Activated CD8-positive, alpha-beta memory T cell treated with anti-CD3 and anti-CD28 coated beads, Interleukin-2, amount 50 U/mL, for 24 hours (primary cell): Measurements from ENCODE around the gene ENOX2.

Experiments used
- DNase-seq: peaks from one replicate; pipeline ENCODE4 v3.0.0-alpha.2; 2020; ENCODE audit errors: extremely low read depth

The ENOX2 gene

DNA sequence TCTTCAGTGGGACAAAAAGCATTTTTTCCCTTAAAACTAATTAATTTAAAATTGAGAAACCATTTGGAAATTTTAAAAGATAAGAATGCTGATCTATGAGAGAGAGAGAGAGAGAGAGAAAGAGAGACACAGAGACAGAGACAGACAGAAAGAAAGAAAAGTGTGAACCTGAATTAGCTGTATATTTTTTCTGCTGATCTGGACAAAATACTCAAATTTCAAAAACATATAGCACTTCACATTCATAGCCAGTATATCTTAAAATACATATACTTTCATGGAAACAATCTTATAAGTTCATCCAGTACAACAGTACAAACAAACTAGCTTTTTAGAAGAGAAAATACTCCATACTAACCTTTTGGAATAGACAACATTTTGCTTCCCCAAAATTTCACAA is 18.4 kb downstream of the ENOX2 start:
- DNase-seq = no peak

GRCh38 chrX:130879869-130880268 is 23.1 kb downstream of the ENOX2 start:
- no peak for DNase-seq

- no peak for DNase-seq
Measured at GRCh38 chrX:130878350-130879341, 24.4 kb downstream of the ENOX2 start.

GRCh38 chrX:130877892-130878341 is 25.1 kb downstream of the ENOX2 start:
- DNase-seq = no peak

GRCh38 chrX:130876226-130876625 is 26.8 kb downstream of the ENOX2 start:
- no peak for DNase-seq

- no peak for DNase-seq
Measured at GRCh38 chrX:130874751-130875150, 28.3 kb downstream of the ENOX2 start.

GRCh38 chrX:130869239-130869638 is 33.8 kb downstream of the ENOX2 start:
- DNase-seq = no peak

DNA sequence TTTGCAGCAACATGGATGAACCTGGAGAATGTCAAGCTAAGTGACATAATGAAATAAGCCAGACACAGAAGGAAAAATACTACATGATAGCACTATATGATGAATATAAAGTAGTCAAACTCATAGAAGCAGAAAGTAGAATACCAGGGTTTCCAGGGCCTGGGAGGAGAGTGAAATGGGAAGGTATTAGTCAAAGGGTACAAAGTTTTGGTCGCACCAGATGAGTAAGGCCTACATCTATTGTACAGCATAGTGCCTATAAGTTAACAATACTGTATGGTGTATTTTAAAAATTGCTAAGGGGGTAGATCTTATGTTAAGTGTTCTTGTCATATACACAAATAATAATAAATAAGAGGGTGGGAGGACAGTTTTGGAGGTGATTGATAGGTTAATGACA is 41.5 kb downstream of the ENOX2 start:
- no peak for DNase-seq

GRCh38 chrX:130857207-130857606 is 45.8 kb downstream of the ENOX2 start:
- no peak for DNase-seq

GRCh38 chrX:130851569-130851968 is 51.4 kb downstream of the ENOX2 start:
- DNase-seq = no peak

DNA sequence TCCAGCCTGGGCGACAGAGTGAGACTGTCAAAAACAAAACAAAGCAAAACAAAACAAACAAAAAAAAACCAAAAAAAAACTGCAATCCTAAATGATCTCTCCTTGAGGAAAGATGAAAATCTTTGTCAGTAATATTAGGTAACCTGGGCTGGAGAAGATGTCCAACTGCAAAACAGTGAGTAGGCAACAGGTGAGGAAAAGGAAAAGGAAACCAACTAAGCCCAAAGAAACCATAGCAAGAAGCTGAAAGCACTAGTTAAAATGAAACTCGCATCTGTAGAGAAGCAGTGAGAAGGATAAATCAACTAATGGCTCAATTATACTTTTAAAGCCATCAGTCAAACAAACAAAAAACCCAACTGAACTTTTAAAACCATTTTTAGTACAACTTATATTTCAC is 54.2 kb downstream of the ENOX2 start:
- DNase-seq = no peak

GRCh38 chrX:130846746-130847145 is 56.3 kb downstream of the ENOX2 start:
- DNase-seq = no peak

DNA sequence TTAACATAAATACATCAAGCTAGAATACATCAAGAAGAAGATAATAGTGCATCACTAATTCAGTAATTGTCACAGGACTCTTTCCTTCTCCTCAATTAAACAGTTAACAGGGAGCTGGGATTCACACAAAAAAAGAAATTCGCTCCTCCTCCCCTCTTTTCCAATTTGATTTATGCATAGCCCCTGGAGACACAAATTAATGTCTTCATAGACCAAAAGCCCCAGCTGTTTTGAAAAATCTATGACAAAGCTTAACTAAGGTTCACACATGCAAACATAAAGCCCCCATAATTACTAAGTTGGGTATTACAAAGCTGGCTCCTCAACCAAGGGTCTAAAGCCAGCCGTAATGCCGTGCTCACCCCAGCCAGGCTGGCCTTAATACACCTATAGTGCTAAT is 61.2 kb downstream of the ENOX2 start:
- DNase-seq = no peak

DNA sequence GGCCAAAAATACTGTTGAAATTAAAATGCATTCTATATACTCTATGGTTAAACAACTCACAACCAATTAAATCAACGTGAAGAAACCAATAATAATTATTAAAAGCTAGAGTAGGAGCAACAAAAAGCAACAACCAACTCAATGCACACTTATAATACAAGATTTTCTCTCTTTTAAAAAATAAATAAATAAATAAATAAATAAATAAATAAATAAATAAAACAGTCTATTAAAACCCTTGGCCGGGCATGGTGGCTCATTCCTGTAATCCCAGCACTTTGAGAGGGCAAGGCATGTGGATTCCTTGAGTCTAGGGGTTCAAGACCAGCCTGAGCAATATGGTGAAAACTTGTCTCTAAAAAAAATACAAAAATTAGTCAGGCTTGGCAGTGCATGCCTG is 62.7 kb downstream of the ENOX2 start:
- DNase-seq = no peak

- no peak for DNase-seq
Measured at GRCh38 chrX:130836447-130836846, 66.6 kb downstream of the ENOX2 start.

- DNase-seq = no peak
Measured at GRCh38 chrX:130834830-130835229, 68.2 kb downstream of the ENOX2 start.

DNA sequence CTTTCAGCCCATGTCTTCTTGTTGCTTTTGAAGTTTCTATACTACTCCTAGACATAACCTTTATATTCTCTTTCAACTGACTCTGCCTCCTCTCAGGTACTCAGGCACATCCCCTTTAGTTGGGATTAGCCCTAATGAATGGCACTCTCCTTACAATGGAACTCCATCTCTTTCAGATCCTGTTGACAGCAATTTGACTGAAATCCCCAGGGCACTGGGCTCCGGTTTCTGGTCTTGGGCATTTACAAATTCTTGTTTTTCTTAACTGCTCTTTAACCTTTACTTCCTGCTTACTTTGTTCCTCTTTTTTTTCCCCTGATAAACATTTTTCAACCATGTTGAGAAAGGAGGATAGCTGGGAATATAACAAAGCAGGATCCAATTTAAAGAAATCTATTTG is 68.9 kb downstream of the ENOX2 start:
- no peak for DNase-seq

DNA sequence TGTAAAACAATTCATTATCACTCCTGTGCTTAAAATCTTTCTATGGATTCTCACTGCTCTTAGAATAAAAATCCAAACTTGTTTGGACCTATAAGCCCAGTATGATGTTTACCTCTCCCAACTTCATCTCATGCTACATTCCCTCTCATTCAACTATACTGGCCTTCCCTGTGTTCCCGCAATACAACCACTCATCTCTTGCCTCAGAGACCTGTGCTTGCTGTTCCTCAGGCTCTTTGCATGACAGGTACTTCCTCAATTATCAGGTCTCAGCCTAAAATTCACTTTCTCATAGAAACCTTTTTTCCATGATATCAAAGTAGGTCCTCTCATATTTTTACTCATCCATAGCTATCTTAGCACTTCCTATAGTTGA is 71.7 kb downstream of the ENOX2 start:
- DNase-seq = no peak

DNA sequence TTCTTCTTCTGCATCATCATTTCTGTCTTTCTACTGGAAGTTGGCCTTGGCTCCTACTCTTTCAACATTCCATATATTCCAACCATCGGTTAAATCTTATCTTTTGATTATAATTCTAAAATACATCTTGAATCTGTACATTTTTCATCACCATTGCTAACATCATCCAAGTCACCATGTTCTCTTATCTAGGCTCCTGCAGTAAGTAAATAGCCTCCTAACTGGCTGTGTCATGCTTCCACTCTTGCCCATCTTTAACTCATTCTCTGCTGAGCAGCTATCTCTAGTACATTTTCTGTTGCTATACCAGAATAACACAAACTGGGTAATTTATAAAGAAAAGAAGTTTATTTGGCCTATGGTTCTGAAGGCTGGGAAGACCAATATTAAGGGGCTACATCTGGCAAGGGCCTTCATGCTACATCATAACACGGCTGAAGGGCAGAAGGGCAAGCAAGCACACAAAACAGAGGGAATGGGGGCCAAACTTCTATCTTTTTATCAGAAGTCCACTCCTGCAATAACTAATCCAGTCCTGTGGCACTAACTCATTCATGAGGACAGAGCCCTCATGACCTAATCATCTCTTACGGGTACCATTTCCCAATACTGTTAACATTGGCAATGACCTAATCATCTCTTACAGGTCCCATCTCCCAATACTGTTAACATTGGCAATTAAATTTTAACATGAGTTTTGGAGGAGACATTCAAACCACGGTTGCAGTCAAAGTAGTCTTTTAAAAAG is 72.2 kb downstream of the ENOX2 start:
- no peak for DNase-seq

GRCh38 chrX:130829526-130830515 is 73.2 kb downstream of the ENOX2 start:
- DNase-seq = no peak

DNA sequence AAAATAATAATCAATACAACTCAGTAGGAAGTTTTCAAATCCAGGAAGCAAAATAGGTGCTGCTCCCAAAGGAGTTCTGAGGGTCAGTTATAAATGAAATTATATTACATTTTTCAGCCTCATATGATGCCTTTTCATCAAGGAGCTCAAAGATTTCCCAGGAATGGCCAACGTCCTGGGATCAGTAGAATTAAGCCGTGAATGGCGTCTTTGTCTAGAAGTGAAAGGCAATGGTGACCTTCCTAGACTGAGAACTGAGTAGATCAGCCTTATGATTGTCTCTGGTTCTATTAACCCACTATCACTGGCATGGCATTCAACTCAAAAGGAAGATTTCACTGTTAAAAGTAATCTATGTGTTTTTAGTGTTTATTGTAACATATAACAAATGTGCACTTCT is 74.4 kb downstream of the ENOX2 start:
- DNase-seq = no peak

GRCh38 chrX:130827648-130828047 is 75.4 kb downstream of the ENOX2 start:
- no peak for DNase-seq
